NCI-H345 (cell line): ENCODE data around the gene ABR.
"Not testable (repeated sequence)": the region's sequence is repeated elsewhere in the genome, so short reads cannot be mapped to it uniquely, and the experiment has no call there.

Experiments used
- DNase-seq: peaks from one replicate; lab custom pipeline; 2025; lab: John Stamatoyannopoulos, UW

Gene ABR

DNA sequence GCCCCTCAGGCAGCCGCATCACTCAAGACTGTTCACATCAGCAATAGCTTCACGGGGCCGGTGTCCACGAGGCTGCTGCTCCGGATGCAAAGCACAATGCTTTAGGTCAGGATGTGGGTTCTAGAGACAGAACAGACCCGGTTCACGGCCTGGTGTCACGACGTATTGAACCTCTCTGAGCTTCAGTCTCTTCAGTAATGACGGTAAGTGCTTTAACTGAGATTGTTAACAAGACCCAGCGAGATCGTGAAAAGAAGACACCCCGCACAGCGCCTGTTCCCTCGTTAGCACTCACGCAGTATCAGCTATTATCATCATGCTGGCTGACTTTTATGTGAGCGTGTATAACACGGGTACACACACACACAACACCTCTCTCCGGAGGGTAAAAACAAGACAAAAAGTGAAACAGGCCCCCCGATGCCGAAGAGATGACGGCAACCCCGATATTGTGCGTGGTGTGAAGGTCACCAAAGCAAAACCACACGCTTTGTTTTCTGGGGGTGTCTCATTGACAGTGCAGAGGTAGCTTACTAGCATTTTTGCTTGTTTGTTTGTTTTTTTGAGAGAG lies 21.4 kb upstream of the ABR start:
- DNase-seq = no peak

DNA sequence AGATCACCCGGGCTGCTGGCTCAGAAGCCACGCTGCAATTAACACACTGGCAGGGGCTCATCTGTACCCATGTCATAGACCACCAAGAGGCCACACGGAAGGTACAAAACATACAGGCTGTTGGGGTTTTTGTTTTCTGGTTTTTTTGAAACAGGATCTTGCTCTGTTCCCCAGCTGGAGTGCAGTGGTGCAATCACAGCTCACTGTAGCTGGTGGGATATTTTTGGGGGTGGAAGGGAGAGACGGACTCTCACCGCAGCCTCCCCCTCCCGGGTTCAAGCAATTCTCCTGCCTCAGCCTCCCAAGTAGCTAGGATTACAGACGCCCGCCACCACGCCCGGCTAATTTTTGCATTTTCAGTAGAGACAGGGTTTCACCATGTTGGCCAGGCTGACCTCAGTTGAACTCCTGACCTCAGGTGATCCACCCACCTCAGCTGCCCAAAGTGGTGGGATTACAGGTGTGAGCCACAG lies 19.5 kb upstream of the ABR start:
- DNase-seq = not testable (repeated sequence)

- no peak for DNase-seq
These were observed 18.2 kb upstream of the ABR start for GRCh38 chr17:1197781-1198490.

DNA sequence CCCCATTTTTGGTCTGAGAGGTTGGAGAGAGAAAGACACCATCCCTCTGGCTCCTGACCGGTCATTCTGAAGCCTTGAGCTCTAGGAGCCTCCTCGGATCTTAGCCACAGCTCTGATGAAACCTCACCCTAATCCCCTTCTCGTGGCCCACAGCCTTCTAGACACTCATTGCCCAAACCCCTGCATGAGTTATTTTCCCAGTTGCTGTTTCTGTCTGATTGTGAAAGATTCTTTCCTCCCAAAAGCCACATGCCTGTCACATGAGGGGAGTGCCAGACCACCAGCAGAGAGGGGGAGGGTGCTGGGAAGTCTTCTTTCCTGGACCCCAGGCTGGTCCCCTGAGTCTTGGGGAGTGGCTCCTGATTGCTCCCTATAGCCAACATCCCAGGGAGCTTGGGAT lies 17.6 kb upstream of the ABR start:
- DNase-seq = no peak

GRCh38 chr17:1196946-1197345 lies 17.2 kb upstream of the ABR start:
- DNase-seq = no peak

- DNase-seq = no peak
These were observed 13.3 kb upstream of the ABR start for GRCh38 chr17:1192911-1193699.

- DNase-seq = no peak
These were observed 11.1 kb upstream of the ABR start for GRCh38 chr17:1190751-1191331.

GRCh38 chr17:1188812-1189504 lies 9.2 kb upstream of the ABR start:
- DNase-seq = no peak

GRCh38 chr17:1186923-1187771 lies 7.4 kb upstream of the ABR start:
- peak; percentile 46 for DNase-seq

DNA sequence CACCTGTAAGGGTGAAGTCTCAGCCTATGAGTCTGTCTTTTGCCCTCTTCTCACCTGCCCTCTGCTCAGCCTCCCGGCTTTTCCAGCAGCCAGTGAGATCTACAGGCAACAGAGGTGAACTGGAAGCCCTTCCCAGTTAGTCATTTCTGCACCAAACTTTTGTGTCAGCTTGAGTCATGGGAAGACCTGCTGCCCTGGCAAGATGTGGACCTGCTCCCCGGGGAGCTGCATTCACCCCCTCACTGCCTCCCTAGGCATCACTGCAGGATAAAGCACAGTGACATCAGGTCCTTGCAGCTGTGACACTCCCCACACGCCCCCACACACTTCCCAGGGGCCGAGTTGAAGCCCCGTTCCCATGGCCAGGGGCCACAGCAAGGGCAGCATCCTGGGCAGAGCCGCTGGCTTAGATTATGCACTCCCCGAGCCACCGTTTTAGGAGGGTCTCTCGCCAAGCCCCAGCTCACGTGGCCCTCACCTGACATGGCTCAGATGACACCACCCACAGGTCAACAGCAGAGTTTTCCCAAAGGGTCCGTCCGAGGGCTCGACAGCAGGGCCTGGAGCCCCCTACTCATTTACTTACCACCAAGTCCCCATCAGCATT lies 6.5 kb upstream of the ABR start:
- DNase-seq = no peak

GRCh38 chr17:1183171-1183873 lies 3.5 kb upstream of the ABR start:
- no peak for DNase-seq

- DNase-seq = no peak
These were observed 3.0 kb upstream of the ABR start for GRCh38 chr17:1182811-1183170.

DNA sequence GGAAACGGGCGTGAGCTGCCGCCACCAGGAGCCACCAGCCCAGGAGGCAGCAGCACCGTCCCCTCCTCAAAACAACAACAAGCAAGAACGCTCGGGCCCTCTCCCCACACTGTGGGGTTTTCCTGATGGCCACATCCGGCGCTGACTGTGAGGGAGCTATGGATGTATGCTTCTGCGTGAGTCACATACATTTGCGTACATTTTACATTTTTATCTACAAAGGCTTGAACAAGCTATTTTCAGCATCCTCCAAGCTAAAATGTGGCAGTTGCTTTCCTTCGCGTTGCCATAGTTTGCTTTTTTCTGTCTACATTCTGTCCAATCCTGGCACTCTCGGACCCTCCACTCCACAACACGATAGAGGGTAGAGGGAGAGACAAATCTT lies 2.0 kb upstream of the ABR start:
- DNase-seq = no peak

GRCh38 chr17:1180958-1181752 lies 1.4 kb upstream of the ABR start:
- no peak for DNase-seq

GRCh38 chr17:1179112-1179817 lies 516 bp downstream of the ABR start:
- DNase-seq = no peak

DNA sequence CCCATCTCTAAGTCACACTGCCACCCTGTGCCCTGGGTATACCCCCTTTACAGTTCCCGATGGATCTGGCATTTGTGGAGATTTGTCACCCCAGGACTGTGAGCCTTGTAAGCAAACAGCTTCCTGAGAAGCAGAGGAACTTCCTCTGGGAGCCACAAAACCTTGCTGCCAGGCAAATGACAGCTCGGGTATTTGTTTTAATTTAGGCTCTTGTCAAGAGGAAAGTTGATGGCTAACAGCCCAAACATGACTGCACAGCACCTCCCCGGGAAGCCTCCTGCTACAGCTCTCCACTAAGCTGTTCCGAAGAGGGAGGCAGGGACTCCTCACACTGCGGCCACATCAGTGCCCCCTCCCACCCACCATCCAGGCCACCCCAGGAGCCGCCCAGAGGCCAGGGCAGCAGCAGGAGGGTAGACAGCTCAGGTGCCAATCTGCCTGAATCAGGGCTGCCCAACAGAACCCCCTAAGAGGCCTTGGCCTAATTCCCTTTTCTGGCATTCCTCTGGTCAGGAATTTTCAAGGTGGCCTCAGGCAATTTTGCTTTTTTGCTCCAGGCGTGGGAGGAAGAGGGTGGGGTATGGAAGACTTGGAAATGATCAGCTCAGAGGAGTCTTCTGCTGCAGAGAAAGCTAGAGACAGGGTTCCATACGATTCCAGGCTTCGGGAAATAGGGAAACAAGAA lies 2.6 kb downstream of the ABR start:
- no peak for DNase-seq

DNA sequence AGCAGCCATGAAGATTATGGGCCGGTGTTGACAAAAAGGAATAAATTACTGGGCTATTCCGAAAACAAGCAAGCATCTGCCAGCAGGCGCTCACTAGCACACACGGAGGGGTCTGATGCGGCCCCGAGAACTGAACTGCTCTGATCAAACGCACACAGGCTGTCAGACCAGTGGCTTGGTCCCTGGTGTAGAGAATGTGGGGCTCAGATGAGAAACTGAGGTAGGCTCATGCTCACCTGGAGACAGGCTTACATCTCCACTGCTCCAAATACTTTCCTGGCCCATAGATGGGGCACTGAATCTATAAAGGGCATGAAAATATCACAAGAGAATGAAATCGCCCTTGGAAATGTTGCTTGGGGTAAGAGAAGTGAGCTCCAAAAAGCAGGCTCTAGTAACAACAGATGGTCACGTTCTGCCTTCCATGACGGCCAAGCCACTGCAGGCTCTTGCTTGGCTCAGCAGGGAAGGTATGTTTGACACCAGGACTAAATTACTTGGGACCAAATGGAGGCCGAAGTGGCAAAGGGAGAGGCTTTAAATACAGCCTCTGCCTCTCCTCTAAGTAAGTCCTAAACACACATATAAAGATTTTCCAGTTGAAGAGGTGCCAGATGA lies 5.4 kb downstream of the ABR start:
- no peak for DNase-seq
